GM21447 (cell line): Measurements from ENCODE around the gene C1orf210.

Source experiments
- ATAC-seq: cut with Tn5 transposase; IDR thresholded peaks from one replicate; pipeline ENCODE4 v1.9.1; 2021; ENCODE audit not compliant: unreplicated experiment

C1orf210 gene

DNA sequence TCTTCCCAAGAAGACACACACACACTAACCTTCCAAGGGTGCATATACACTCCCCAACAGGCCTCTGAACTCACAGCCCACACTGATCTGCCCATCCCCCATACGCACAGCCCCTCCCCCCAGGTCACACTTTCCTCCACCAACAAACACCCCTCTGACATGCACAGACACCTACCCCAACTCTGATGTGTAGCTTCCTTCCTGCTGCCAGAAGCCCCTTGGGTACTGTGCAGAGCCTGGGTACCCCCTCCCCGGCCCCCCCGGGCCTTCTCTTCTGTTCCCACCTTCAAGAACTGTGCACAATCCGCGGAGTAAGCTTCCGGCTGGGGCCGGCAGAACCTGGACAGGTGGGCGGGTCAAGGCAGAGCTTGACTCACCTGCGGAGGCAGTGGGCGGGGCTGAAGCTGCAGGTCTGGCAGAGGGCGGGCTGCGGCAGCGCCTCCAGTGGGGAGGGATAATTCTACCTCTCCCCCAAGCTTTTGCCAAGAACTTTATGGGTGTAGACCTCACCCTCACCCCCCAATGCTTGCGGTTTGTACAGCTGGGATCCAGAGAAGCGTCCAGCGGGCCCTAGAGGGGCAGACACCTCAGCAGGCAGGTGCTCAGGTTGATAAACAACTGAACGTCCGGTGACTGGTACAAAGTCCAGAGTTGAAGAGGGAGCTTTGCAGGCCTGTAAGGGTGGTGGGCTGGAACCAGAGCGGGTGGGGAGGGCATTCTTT lies at the start of gene C1orf210:
Gene C1orf210 (minus strand): TSS at position 313 of the 722 bp plus-strand sequence. CDS start 2,311 bp downstream, outside the sequence.
- no peak for ATAC-seq

- ATAC-seq = no peak
Observed at GRCh38 chr1:43334453-43335205, 49.2 kb upstream of the C1orf210 start.

- no peak for ATAC-seq
Observed at GRCh38 chr1:43331688-43332087, 46.3 kb upstream of the C1orf210 start.

- no peak for ATAC-seq
Observed at GRCh38 chr1:43329995-43330751, 44.8 kb upstream of the C1orf210 start.

DNA sequence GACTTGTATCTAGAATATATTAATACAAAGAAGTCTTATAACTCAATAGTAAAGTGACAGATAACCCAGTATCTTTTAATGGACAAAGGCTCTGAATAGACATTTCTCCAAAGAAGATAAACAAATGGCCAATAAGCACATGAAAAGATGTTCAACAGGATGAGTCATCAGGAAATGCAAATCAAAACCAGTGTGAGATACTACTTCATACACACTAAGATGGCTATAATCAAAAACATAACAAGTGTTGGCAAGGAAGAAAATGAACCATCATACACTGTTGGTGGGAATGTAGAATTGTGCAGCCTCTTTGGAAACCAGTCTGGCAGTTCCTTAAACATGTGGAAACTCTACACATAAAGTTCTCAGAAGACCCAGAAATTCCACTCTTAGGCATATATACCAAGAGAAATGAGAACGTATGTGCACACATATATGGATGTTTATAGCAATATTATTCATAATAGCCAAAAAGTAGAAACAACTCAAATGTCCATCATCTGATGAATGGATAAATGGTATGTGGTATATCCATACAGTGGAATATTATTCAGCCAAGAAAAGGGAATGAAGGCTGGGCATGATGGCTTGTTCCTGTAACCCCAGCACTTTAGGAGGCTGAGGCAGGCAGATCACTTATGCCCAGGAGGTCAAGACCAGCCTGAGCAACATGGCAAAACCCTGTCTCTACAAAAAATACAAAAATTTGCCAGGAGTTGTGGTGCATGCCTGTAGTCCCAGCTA lies 42.3 kb upstream of the C1orf210 start:
- ATAC-seq = no peak

- ATAC-seq = no peak
Observed at GRCh38 chr1:43325381-43325780, 40.0 kb upstream of the C1orf210 start.

DNA sequence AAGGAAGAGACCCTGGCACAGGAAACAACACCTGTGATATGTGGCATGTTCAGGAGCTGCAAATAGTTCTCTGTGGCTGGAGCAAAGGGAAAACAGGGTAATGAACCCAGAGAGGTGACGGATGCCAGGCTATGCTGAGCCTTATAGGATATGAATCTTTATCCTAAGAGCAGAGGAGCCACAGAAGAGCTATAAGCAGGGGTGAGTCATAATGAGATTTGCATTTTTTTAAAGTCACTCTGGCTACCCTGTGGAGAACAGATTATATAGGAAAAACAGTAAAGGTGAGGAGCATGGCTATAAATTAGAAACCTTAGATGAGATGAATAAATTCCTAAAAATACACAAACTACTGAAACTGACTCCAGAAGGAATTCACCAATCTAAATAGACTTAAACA lies 39.4 kb upstream of the C1orf210 start:
- ATAC-seq = no peak

GRCh38 chr1:43322506-43322905 lies 37.1 kb upstream of the C1orf210 start:
- no peak for ATAC-seq

DNA sequence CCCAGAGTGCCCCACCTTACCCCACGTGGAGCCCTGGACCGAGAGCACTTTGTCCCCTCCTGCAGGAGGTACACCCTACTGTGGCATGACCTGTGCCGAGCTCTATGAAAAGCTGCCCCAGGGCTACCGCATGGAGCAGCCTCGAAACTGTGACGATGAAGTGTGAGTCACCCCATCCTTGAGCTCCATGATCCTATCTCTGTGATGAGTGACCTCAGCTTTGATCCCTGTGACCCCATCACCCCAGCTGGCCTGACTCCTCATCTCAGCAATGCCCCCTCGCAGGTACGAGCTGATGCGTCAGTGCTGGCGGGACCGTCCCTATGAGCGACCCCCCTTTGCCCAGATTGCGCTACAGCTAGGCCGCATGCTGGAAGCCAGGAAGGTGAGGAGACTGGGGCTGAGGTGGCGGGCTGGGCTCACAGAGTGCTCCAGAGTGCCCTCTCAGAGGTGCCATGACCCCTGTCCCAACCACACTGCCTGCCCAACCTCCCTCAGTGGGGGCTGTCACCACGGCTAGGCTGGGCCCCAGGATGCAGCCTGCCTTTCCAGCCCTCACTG lies 36.0 kb upstream of the C1orf210 start:
- ATAC-seq = no peak

GRCh38 chr1:43319766-43320165 lies 34.4 kb upstream of the C1orf210 start:
- ATAC-seq = no peak

DNA sequence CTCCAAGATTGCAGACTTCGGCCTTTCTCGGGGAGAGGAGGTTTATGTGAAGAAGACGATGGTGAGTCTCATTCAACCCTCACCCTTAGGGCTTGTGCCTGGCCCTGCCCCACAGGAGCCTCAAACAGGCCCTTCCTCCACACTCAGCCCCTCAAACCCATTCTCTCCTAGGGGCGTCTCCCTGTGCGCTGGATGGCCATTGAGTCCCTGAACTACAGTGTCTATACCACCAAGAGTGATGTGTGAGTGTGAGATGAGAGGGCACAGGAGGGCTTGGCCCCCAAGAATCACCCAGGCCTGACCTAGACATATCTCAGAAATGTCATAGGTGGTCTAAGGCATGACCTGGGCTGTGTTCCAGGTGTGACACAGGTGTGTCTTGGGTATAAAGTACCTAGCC lies 33.9 kb upstream of the C1orf210 start:
- no peak for ATAC-seq

DNA sequence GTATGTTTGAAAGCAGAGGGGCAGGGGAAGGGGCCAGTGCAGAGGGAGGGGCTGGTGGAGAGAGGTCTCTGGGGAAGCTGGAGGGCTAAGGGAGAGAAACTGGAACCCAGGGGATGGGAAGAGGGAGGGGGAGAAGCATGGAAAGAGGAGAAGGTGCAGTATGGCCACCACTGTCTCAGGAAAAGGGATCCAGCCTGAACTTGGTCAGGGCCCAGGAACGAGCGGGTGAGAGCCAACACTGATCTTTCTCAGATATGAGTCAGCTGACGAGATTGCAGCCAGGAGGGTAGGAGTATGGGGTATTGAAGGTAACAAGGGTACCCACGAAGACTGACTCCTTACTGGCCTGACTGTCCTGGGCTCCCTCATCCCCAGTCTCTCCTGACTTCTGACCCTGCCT lies 33.5 kb upstream of the C1orf210 start:
- no peak for ATAC-seq

- ATAC-seq = no peak
Observed at GRCh38 chr1:43317817-43318471, 32.6 kb upstream of the C1orf210 start.

DNA sequence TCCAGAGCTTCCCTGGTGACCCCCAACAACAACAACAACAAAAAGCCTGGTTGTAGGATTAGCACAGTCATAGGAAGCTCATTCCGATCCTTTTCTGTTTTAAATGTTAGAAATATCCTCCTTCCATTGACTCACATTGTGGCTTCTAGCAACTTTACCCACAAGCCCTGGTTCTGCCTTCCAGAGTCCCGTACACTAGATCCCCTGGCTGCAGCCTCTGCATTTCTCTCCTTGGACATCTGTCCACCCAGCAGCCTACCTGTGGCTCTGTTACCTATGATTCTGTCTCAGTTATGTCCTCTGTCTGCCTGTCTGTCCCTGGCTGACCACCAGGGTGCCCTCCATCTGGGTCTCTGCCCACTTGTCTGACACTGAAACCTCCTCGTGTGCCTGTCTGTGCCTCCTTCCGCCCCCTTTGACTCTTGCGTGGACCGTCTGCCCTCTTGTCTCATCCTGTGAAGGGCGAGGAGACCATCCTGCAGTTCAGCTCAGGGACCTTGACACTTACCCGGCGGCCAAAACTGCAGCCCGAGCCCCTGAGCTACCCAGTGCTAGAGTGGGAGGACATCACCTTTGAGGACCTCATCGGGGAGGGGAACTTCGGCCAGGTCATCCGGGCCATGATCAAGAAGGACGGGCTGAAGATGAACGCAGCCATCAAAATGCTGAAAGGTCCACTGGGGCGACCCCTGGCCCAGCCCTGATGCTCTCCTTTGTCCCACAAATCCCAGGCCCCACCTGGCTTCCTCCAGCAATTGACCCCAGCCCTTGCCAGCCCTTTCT lies 31.5 kb upstream of the C1orf210 start:
- ATAC-seq = no peak

DNA sequence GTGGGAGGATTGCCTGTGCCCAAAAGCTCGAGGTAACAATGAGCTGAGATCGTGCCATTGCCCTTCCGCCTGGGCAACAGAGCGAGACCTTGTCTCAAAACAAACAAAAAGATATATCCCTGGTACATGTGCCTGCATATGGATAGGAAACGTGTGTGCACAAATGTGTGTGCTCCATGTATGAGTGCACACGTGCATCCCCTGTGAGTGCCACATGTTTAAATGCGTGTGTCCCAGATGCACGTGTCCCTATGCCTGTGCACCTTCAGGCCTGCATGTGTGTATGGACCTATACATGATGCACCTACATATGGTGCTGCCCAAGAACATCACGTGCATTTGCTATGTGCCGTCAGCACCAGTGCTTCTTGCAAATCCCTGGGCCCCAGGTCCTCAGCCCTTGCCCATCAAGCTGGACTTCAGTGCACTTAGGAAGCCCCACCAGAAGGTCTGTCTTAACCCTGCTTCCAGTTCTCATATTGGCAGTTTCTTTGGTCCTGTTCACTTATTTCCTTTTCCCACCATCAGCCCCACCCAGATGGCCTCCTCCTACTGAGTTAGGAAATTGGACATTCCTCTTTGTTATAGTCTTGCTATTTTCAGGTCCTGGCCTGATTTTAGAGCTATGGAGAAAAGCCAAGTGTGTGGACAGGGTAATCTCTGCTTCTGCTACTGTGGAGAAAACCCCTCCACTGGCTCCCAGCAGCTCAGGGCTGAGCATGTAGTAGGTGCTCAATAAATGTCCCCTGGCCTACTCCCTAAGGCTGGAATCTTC lies 30.8 kb upstream of the C1orf210 start:
- no peak for ATAC-seq

GRCh38 chr1:43315481-43315880 lies 30.1 kb upstream of the C1orf210 start:
- ATAC-seq = no peak

GRCh38 chr1:43314233-43314632 lies 28.9 kb upstream of the C1orf210 start:
- no peak for ATAC-seq

DNA sequence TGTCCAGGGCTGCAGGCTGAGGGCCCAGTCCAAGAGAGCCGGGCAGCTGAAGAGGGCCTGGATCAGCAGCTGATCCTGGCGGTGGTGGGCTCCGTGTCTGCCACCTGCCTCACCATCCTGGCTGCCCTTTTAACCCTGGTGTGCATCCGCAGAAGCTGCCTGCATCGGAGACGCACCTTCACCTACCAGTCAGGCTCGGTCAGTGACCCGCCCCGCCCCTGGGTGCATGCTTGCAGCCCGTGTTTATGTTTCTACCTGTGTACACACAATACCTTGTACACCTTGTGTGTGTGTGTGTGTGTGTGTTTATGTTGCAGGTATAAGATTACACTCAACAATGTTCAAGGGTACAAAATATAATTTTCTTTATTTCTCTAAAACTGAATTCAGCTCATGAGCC lies 28.4 kb upstream of the C1orf210 start:
- no peak for ATAC-seq
